Kidney (tissue), 14 donors: ENCODE data around the gene SPATA6L. TPM values are rescaled to one million over a fixed set of nuclear protein-coding genes. Genes with fewer than 3 reads are reported as not detected.

Source experiments
- DNase-seq, 5 donors: peaks; one replicate each; pipeline ENCODE4 v3.0.0-alpha.2; 2013 to 2020
- FAIRE-seq: peaks from 2 replicates; lab custom pipeline; 2012; peaks lifted over from hg19 to GRCh38; lab: Jason Lieb, UNC
- H3K27ac ChIP-seq, 2 donors: one replicate each; pipeline ENCODE4 v1.7.0; 2013; ENCODE audit warnings: low read depth in 2 of 2, low read length in 2 of 2, inconsistent platforms in 1 of 2
- H3K27me3 ChIP-seq: one replicate; pipeline ENCODE4 v1.7.1; 2013; ENCODE audit warnings: low read length, inconsistent platforms; ENCODE audit not compliant: control insufficient read depth, insufficient read depth
- H3K36me3 ChIP-seq, 3 donors: one replicate each; pipeline versions ENCODE4 v1.7.0 to v1.7.1; 2013; ENCODE audit warnings: low read length in 3 of 3, control low read depth in 1 of 3, inconsistent platforms in 1 of 3; ENCODE audit not compliant: insufficient read depth in 3 of 3, control insufficient read depth in 2 of 3
- H3K4me1 ChIP-seq, 3 donors: one replicate each; pipeline versions ENCODE4 v1.7.0 to v1.7.1; 2013; ENCODE audit warnings: low read length in 3 of 3, inconsistent platforms in 1 of 3, low read depth in 1 of 3; ENCODE audit not compliant: control insufficient read depth in 2 of 3, insufficient read depth in 2 of 3
- H3K4me3 ChIP-seq, 3 donors: one replicate each; pipeline versions ENCODE4 v1.7.0 to v1.8.1; 2013; ENCODE audit warnings: low read length in 3 of 3, control low read depth in 1 of 3, inconsistent platforms in 1 of 3
- H3K9ac ChIP-seq, 3 donors: one replicate each; pipeline versions ENCODE4 v1.7.0 to v1.7.1; 2013; ENCODE audit warnings: low read length in 3 of 3, control low read depth in 1 of 3, inconsistent platforms in 1 of 3
- H3K9me3 ChIP-seq, 3 donors: one replicate each; pipeline versions ENCODE4 v1.7.0 to v1.7.1; 2013; ENCODE audit warnings: low read length in 3 of 3, control low read depth in 1 of 3, inconsistent platforms in 1 of 3; ENCODE audit not compliant: control insufficient read depth in 2 of 3, insufficient read depth in 1 of 3
- intact Hi-C: fragments of 100-400 bp; cut with DNase I; formaldehyde crosslinking; loops from one replicate; pipeline ENCODE4 v1.11.1; 2022
- polyA plus RNA-seq: library from polyadenylated mRNA; stranded (reverse); fragments of 350-450 nt; fragmentation: Illumina TruSeq; extraction: RNeasy Lipid Tissue Mini Kit (QIAGEN cat#74804); gene quantifications from one replicate; pipeline ENCODE4 v1.2.3, GENCODE V29; 2014; ENCODE audit warnings: low read depth, low replicate concordance; ENCODE audit not compliant: insufficient read depth
- total RNA-seq: library from RNA; stranded (reverse); fragmentation: NEBNext Ultra II Directional; extraction: Animal tissue kit (Norgen Biotek cat#: 25700); gene quantifications from one replicate; pipeline ENCODE4 v1.2.1, GENCODE V29; 2021
- TF ChIP-seq, protein P1 (sequence below): IDR thresholded peaks from 3 replicates; pipeline ENCODE4 v1.5.1; 2012; ENCODE audit warnings: mild to moderate bottlenecking, moderate library complexity, borderline replicate concordance; ENCODE audit not compliant: insufficient read depth; ENCODE audit errors: extremely low read depth
- donor health status: control.
- donor health status: control.
- donor health status: control.
- donor health status: control.
- donor health status: control.
- donor health status: DM: yes; HTN: yes; CAD: no.
- donor health status: Normal renal cell carcinoma (clear cell type).

SPATA6L gene
- total and polyA plus RNA-seq, 2 donors from 2014 or later, result 1.5 to 15.1 TPM

DNA sequence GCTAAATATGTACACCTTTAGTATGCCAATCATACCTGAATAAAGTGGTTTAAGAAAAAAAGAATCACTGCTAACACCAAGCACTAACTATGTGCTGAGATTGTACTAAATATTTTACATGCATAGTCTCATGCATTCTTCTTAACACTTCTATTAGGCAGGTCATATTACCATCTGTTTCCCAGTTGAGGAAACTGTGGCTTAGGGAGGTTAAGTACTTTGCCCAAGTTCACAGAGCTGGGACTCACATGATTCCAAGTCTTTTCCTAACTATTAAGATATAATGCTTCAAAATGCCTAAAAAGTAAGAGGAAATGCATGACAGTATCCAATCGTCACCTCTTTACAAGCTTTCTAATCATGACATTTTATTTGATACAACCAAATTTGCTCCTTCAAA lies 73.4 kb downstream of the SPATA6L start:
- Histone ChIP-seq H3K4me3 (no peak overlapping the region), H3K36me3 (no peaks in the 10 kb centered on the region), H3K4me1 (peaks cover 0 to 5% (median 0%) of the 10 kb centered on the region in 3 donors), H3K27ac (no peak overlapping the region), H3K27me3 (no peaks in the 10 kb centered on the region), H3K9ac (no peak overlapping the region), H3K9me3 (no peaks in the 10 kb centered on the region)
- FAIRE-seq, result no peak
- no peak for DNase-seq
- TF ChIP-seq, protein P1, sequence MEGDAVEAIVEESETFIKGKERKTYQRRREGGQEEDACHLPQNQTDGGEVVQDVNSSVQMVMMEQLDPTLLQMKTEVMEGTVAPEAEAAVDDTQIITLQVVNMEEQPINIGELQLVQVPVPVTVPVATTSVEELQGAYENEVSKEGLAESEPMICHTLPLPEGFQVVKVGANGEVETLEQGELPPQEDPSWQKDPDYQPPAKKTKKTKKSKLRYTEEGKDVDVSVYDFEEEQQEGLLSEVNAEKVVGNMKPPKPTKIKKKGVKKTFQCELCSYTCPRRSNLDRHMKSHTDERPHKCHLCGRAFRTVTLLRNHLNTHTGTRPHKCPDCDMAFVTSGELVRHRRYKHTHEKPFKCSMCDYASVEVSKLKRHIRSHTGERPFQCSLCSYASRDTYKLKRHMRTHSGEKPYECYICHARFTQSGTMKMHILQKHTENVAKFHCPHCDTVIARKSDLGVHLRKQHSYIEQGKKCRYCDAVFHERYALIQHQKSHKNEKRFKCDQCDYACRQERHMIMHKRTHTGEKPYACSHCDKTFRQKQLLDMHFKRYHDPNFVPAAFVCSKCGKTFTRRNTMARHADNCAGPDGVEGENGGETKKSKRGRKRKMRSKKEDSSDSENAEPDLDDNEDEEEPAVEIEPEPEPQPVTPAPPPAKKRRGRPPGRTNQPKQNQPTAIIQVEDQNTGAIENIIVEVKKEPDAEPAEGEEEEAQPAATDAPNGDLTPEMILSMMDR, result no peak
- intact Hi-C loops, result no loop called here

DNA sequence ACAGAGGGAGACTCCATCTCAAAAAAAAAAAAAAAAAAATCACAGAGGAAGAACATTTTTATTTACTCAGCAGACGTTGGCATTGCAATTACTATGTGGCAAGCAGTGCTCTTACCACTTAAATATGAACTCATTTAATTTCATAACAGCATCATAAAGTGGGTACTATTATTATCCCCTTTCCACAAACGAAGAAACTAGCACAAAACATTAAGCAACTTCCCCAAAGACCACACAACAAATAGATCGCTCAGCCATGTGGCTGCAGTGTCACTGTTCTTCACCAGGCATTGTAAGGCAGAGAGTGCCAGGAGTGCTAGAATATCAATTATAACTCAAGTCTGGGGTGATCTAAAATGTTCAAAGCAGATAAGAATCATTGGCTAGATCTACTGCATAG lies 74.0 kb downstream of the SPATA6L start:
- Histone ChIP-seq H3K4me3 (no peak overlapping the region), H3K36me3 (no peaks in the 10 kb centered on the region), H3K27me3 (no peaks in the 10 kb centered on the region), H3K9ac (no peak overlapping the region), H3K9me3 (no peaks in the 10 kb centered on the region), H3K4me1 (peaks cover 0 to 5% (median 0%) of the 10 kb centered on the region in 3 donors), H3K27ac (no peak overlapping the region)
- no peak for FAIRE-seq
- intact Hi-C loops, result no loop called here
- no peak for DNase-seq
- TF ChIP-seq, protein P1, result no peak

DNA sequence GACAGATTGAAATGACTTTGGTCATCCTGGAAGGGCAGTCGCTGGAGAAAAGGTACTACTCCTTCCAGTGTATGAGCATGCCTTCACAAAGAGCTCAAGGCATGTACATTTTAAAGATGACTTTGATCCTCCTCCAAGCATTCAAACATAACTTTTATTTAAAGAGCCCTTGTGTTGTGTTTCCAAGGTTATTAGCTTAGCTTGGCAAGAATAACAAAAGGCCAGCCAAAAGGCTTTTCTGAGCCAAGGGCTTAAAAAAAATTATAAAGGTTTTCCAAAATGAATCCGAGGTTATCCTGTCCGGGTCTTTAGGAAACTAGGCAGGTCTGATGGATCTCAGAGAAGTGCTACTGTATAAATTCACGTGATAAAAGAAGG lies 75.2 kb downstream of the SPATA6L start:
- Histone ChIP-seq H3K27ac (no peak overlapping the region), H3K27me3 (no peaks in the 10 kb centered on the region), H3K9me3 (no peaks in the 10 kb centered on the region), H3K9ac (no peak overlapping the region), H3K36me3 (no peaks in the 10 kb centered on the region), H3K4me1 (peaks cover 0 to 5% (median 0%) of the 10 kb centered on the region in 3 donors), H3K4me3 (no peak overlapping the region)
- FAIRE-seq, result no peak
- DNase-seq, result no peak
- intact Hi-C loops, result no loop called here
- TF ChIP-seq, protein P1, result no peak

DNA sequence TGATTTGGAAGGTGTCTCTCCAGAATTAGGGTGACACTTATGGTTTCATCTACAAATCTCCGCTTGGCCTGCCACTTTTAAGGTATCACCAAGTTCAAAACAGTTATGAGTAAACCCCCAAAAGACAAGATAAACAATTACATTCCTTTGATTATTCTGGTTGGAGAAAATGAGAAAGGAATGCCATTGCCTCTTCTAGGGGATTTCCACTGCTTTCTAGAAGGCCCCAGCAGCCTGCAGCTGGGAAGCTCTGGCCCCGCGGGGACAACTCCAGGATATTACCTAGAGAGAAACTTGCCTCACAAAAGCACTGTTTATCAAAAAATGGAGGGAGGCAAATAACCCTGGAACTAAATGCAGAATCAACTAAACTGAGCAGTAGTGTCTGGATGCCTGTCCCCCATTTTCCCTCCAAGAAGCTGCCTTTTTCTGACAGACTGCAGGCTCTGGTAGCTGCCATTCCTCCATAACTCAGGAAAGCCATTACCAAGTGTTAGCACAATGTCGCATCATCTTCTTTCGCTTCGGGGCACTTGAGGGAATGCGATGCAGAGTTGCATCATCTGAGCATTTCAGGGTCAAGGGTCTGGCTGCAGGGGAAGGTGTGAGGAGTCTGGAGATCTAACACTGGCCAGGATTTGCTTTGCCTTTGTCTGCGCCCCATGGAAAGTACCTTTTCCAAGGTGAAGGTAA lies 75.7 kb downstream of the SPATA6L start:
- TF ChIP-seq, protein P1, result no peak
- Histone ChIP-seq H3K27ac (no peak overlapping the region), H3K4me3 (no peak overlapping the region), H3K4me1 (peaks cover 0 to 5% (median 0%) of the 10 kb centered on the region in 3 donors), H3K27me3 (no peaks in the 10 kb centered on the region), H3K9me3 (no peaks in the 10 kb centered on the region), H3K9ac (no peak overlapping the region), H3K36me3 (peaks cover 0 to 1% (median 0%) of the 10 kb centered on the region in 3 donors)
- FAIRE-seq (no peak), DNase-seq (no peak)
- intact Hi-C loops, result no loop called here
